MCF 10A (cell line): ENCODE results near the gene DSTN. TPM values are rescaled to one million over a fixed set of nuclear protein-coding genes. Genes with fewer than 3 reads are reported as not detected.

ENCODE experiments used
- BruUV-seq: library from RNA; stranded (reverse); fragments of 400-500 nt; replicated peaks from 2 replicates; lab custom pipeline; 2021; lab: Mats Ljungman, UMichigan
- CTCF ChIA-PET: fragments of 300-600 bp; sonication (Branson Sonifier 250); formaldehyde crosslinking; extraction: SDS; loops from one replicate; lab custom pipeline; 2021; ENCODE audit warnings: antibody characterized with exemption, inconsistent platforms; lab: Yijun Ruan, JAX
- POLR2A ChIA-PET: fragments of 300-600, 350-650 bp; sonication (Branson Sonifier 250); formaldehyde crosslinking; extraction: SDS; loops from one replicate; lab custom pipeline; 2020; ENCODE audit warnings: antibody characterized with exemption, inconsistent platforms; lab: Yijun Ruan, JAX
- DNase-seq: peaks from one replicate; pipeline ENCODE4 v3.0.0-alpha.2; 2018; ENCODE audit not compliant: unreplicated experiment
- H3K27ac Mint-ChIP-seq: one replicate; pipeline ENCODE4 v1.8.0; 2022; ENCODE audit warnings: mild to moderate bottlenecking, low read depth, mixed read lengths; ENCODE audit not compliant: unreplicated experiment
- H3K27me3 Mint-ChIP-seq: one replicate; pipeline ENCODE4 v1.8.0; 2022; ENCODE audit warnings: mixed read lengths; ENCODE audit not compliant: insufficient read depth, unreplicated experiment
- H3K36me3 Mint-ChIP-seq: one replicate; pipeline ENCODE4 v1.8.0; 2022; ENCODE audit warnings: mild to moderate bottlenecking, moderate library complexity, mixed read lengths; ENCODE audit not compliant: insufficient read depth, unreplicated experiment
- H3K4me1 Mint-ChIP-seq: one replicate; pipeline ENCODE4 v1.8.0; 2022; ENCODE audit warnings: mixed read lengths; ENCODE audit not compliant: insufficient read depth, unreplicated experiment
- H3K4me3 Mint-ChIP-seq: one replicate; pipeline ENCODE4 v1.8.0; 2022; ENCODE audit warnings: mild to moderate bottlenecking, moderate library complexity, mixed read lengths; ENCODE audit not compliant: unreplicated experiment
- H3K9me3 Mint-ChIP-seq: one replicate; pipeline ENCODE4 v1.8.0; 2022; ENCODE audit warnings: mixed read lengths; ENCODE audit not compliant: unreplicated experiment
- CTCF ChIP-seq: fragments of 200-600 bp; IDR thresholded peaks from one replicate; pipeline ENCODE4 v1.8.0; 2022; ENCODE audit warnings: antibody characterized with exemption, mild to moderate bottlenecking; ENCODE audit not compliant: unreplicated experiment
- intact Hi-C: fragments of 100-400 bp; cut with micrococcal nuclease; formaldehyde crosslinking; loops from 2 replicates; pipeline ENCODE4 v1.14.1; 2022
- total RNA-seq: library from RNA; stranded (reverse); gene quantifications from 2 replicates; pipeline ENCODE4 v1.2.3, GENCODE V29; 2022

The DSTN gene
- total RNA-seq, 1 experiment from 2014 or later, result 280 TPM

- Mint-ChIP-seq H3K4me3 (no peak overlapping the region), H3K9me3 (no peaks in the 10 kb centered on the region), H3K27me3 (no peaks in the 10 kb centered on the region), H3K4me1 (peaks cover 15% of the 10 kb centered on the region), H3K36me3 (peaks cover 43% of the 10 kb centered on the region), H3K27ac (peak overlapping the region; percentile 9)
- no peak for DNase-seq
- POLR2A ChIA-PET, result interaction anchor here (0.8 to 1.1 kb wide), 3 partner anchors 16 to 230 kb away, joined by 3 read pairs; no protein-coding TSS in a partner anchor
- TF ChIP-seq CTCF, result no peak
- CTCF ChIA-PET, result interaction anchor here (0.6 to 3.2 kb wide), 26 partner anchors 9 to 283 kb away, joined by 3 to 25 read pairs (median 4); partner anchors contain the start of gene RRBP1
- BruUV-seq, result no TSS peak
- intact Hi-C loops, result loop anchor here (1.0 kb wide), 1 partner anchor 243 kb away; no protein-coding TSS in a partner anchor
Measured at GRCh38 chr20:17655286-17655651, 85.4 kb downstream of the DSTN start.

- intact Hi-C loops, result loop anchor here (1.0 kb wide), 1 partner anchor 242 kb away; no protein-coding TSS in a partner anchor
- Mint-ChIP-seq H3K9me3 (no peaks in the 10 kb centered on the region), H3K27ac (peak overlapping the region; percentile 9), H3K36me3 (peaks cover 50% of the 10 kb centered on the region), H3K4me1 (peaks cover 15% of the 10 kb centered on the region), H3K4me3 (no peak overlapping the region), H3K27me3 (no peaks in the 10 kb centered on the region)
- BruUV-seq, result no TSS peak
- ChIA-PET CTCF (interaction anchor here (0.6 to 3.2 kb wide), 16 partner anchors 11 to 242 kb away, joined by 3 to 25 read pairs (median 4); partner anchors contain the start of gene RRBP1), POLR2A (interaction anchor here (0.6 to 1.1 kb wide), 4 partner anchors 17 to 1952 kb away, joined by 3 read pairs; no protein-coding TSS in a partner anchor)
- TF ChIP-seq CTCF, result no peak
- DNase-seq, result peak; percentile 46
Measured at GRCh38 chr20:17655865-17656479, 86.1 kb downstream of the DSTN start.

- intact Hi-C loops, result no loop called here
- peaks cover 21% of the 10 kb centered on the region for H3K4me1 Mint-ChIP-seq
- TF ChIP-seq CTCF, result no peak
- H3K27me3 Mint-ChIP-seq, result no peaks in the 10 kb centered on the region
- H3K36me3 Mint-ChIP-seq, result peaks cover 47% of the 10 kb centered on the region
- no peak for DNase-seq
- H3K9me3 Mint-ChIP-seq, result no peaks in the 10 kb centered on the region
- ChIA-PET POLR2A (no interaction called here), CTCF (interaction anchor here (0.5 to 3.2 kb wide), 8 partner anchors 39 to 344 kb away, joined by 3 to 10 read pairs (median 4); no protein-coding TSS in a partner anchor)
- H3K27ac Mint-ChIP-seq, result no peak overlapping the region
- BruUV-seq, result no TSS peak
- H3K4me3 Mint-ChIP-seq, result no peak overlapping the region
Measured at GRCh38 chr20:17657079-17657825, 87.4 kb downstream of the DSTN start.
